Retinal pigment epithelial cell (primary cell): ENCODE results near the gene ADA.

Experiments used
- DNase-seq: peaks from one replicate; pipeline ENCODE4 v3.0.0-alpha.2; 2010; ENCODE audit warnings: low read depth
- H3K4me3 ChIP-seq: 2 replicates; pipeline ENCODE4 v1.5.1; 2011; ENCODE audit warnings: mild to moderate bottlenecking, low read length, control low read depth, moderate library complexity
- TF ChIP-seq, protein P1 (sequence below): conservative IDR thresholded peaks from 2 replicates; pipeline ENCODE4 v1.5.1; 2011; ENCODE audit warnings: low read depth, low read length, control low read depth, inconsistent platforms

Gene ADA

GRCh38 chr20:44629542-44629941 is 22.0 kb downstream of the ADA start:
- no peak overlapping the region for H3K4me3 ChIP-seq
- TF ChIP-seq, protein P1, sequence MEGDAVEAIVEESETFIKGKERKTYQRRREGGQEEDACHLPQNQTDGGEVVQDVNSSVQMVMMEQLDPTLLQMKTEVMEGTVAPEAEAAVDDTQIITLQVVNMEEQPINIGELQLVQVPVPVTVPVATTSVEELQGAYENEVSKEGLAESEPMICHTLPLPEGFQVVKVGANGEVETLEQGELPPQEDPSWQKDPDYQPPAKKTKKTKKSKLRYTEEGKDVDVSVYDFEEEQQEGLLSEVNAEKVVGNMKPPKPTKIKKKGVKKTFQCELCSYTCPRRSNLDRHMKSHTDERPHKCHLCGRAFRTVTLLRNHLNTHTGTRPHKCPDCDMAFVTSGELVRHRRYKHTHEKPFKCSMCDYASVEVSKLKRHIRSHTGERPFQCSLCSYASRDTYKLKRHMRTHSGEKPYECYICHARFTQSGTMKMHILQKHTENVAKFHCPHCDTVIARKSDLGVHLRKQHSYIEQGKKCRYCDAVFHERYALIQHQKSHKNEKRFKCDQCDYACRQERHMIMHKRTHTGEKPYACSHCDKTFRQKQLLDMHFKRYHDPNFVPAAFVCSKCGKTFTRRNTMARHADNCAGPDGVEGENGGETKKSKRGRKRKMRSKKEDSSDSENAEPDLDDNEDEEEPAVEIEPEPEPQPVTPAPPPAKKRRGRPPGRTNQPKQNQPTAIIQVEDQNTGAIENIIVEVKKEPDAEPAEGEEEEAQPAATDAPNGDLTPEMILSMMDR, result no peak
- no peak for DNase-seq

GRCh38 chr20:44629017-44629385 is 22.5 kb downstream of the ADA start:
- H3K4me3 ChIP-seq, result no peak overlapping the region
- TF ChIP-seq, protein P1, result no peak
- no peak for DNase-seq

GRCh38 chr20:44627364-44628010 is 24.0 kb downstream of the ADA start:
- TF ChIP-seq, protein P1, result no peak
- no peak for DNase-seq
- no peak overlapping the region for H3K4me3 ChIP-seq

- DNase-seq, result no peak
- TF ChIP-seq, protein P1, result no peak
Observed at GRCh38 chr20:44626278-44626677, 25.2 kb downstream of the ADA start.

DNA sequence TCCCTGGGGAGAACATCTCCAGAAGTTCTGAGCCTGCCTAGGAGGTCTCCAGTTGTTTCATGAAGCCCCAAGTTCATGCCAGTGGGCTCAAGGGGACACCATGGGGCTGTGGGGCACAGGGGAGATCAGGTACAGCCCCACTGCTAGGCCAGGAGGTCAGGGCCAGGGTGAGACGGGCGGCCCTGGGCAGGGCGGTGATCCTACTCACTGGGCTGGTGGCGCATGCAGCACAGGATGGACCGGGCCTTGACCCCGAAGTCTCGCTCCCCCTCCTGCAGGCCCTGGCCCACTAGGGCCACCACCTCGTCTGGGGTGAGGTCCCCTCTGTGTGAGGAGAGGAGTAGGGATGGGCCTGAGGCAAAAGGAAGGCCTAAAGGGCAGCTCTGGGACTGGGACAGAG is 26.1 kb downstream of the ADA start:
- TF ChIP-seq, protein P1, result no peak
- H3K4me3 ChIP-seq, result no peak overlapping the region
- no peak for DNase-seq

More at GRCh38 chr20:44626278-44626677, 25.2 kb downstream of the ADA start:
- no peak overlapping the region for H3K4me3 ChIP-seq

GRCh38 chr20:44624743-44625271 is 26.7 kb downstream of the ADA start:
- no peak for DNase-seq
- no peak overlapping the region for H3K4me3 ChIP-seq
- TF ChIP-seq, protein P1, result no peak

GRCh38 chr20:44624152-44624551 is 27.3 kb downstream of the ADA start:
- no peak overlapping the region for H3K4me3 ChIP-seq
- TF ChIP-seq, protein P1, result no peak
- no peak for DNase-seq
